Large intestine (tissue), 3 donors: ENCODE results near the gene KIRREL3. TPM values are rescaled to one million over a fixed set of nuclear protein-coding genes. Genes with fewer than 3 reads are reported as not detected.

Source experiments
- DNase-seq, 2 donors: peaks; one replicate each; pipeline versions ENCODE4 v3.0.0 to v3.0.0-alpha.2; 2013
- H3K27ac ChIP-seq: one replicate; pipeline ENCODE4 v1.5.1; 2013; ENCODE audit warnings: low read length
- H3K27me3 ChIP-seq: 2 replicates; pipeline ENCODE4 v1.6.1; 2013; ENCODE audit warnings: low read length; ENCODE audit not compliant: control insufficient read depth, insufficient read depth
- H3K36me3 ChIP-seq: 2 replicates; pipeline ENCODE4 v1.6.1; 2013; ENCODE audit warnings: low read length; ENCODE audit not compliant: control insufficient read depth, insufficient read depth
- H3K4me1 ChIP-seq: one replicate; pipeline ENCODE4 v1.6.1; 2013; ENCODE audit warnings: low read length; ENCODE audit not compliant: control insufficient read depth, insufficient read depth
- H3K4me3 ChIP-seq: one replicate; pipeline ENCODE4 v1.5.1; 2013; ENCODE audit warnings: low read length
- H3K9me3 ChIP-seq: one replicate; pipeline ENCODE4 v1.6.1; 2013; ENCODE audit warnings: mild to moderate bottlenecking, low read depth, low read length, moderate library complexity; ENCODE audit not compliant: control insufficient read depth
- WGBS: methylation state at CpG from one replicate; pipeline ENCODE4 v1.1.5; 2013; ENCODE audit warnings: low lambda C conversion rate; ENCODE audit not compliant: insufficient coverage; 5-methylcytosine and 5-hydroxymethylcytosine counted together
- polyA plus RNA-seq: library from polyadenylated mRNA; unstranded; fragments of 120-200 nt; gene quantifications from one replicate; pipeline ENCODE4 v1.2.1, GENCODE V29; 2013

KIRREL3 gene
- polyA plus RNA-seq, 1 donor, result 0.96 TPM

DNA sequence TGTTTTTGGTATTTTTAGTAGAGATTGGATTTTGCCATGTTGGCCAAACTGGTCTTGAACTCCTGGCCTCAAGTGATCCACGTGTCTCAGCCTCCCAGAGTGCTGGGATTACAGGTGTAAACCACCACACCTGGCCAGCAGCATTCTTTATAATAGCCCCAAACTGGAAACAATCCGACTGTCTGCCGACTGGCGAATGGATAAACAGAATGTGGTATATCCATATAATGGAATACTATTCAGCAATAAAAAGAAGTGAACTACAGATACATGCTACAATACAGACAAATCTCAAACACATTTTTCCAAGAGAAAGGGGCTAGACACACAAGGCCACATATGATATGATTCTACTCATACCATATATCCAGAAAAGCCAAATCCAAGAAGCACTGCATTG lies 493.8 kb downstream of the KIRREL3 start:
- no CpG with 5 or more reads among the region's 4 CpGs for WGBS
- H3K9me3 ChIP-seq, result no peaks in the 10 kb centered on the region
- H3K36me3 ChIP-seq, result no peaks in the 10 kb centered on the region
- no peak for DNase-seq
- no peak overlapping the region for H3K4me3 ChIP-seq
- peaks cover 20% of the 10 kb centered on the region for H3K27me3 ChIP-seq
- no peaks in the 10 kb centered on the region for H3K4me1 ChIP-seq
- no peak overlapping the region for H3K27ac ChIP-seq

DNA sequence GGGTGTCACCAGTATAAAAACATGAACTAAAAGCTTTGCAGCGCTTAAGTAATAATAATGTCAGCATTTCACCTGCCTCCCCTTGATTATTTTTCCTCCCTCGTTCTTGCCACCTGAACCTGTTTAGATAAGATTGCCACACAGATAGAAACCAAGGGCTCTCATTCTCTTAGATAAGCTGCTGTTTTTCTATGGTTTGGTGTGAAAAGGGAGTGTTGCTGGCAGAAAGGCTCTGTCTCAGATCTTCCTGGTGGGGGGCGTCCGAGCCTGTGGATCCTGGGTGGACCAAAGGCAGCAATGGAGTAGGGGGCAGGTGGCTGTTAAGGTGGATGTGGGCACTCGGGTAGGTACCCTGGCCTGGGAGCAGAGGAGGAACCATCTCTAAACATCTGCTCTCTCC lies 497.6 kb downstream of the KIRREL3 start:
- Histone ChIP-seq H3K36me3 (no peaks in the 10 kb centered on the region), H3K27me3 (peaks cover 50% of the 10 kb centered on the region), H3K4me3 (no peak overlapping the region), H3K27ac (no peak overlapping the region), H3K9me3 (no peaks in the 10 kb centered on the region), H3K4me1 (no peaks in the 10 kb centered on the region)
- no peak for DNase-seq
- WGBS, result 0% methylated on average over 1 of the region's 5 CpGs

DNA sequence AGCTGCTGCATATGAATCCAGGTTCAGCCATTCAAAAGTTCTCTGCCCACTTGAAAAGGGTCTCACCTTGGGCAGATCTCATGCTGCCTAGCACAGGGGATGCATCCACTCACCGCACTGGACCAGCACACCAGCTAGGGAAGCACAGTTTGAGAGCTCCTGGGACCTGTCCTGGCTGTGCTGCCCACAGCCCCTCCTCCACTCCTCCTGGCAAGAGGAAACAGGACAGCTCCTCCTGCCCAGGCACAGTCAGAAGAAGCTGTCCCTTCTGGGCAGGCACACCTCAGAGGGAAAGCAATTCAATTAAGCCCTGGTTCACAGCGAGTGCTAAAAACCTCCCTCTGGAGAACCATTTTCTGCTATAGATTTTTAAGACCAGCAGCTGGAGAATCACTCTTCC lies 498.4 kb downstream of the KIRREL3 start:
- no peak overlapping the region for H3K4me3 ChIP-seq
- no peaks in the 10 kb centered on the region for H3K4me1 ChIP-seq
- WGBS, result no CpG with 5 or more reads among the region's 2 CpGs
- peaks cover 57% of the 10 kb centered on the region for H3K27me3 ChIP-seq
- DNase-seq, result no peak
- no peaks in the 10 kb centered on the region for H3K9me3 ChIP-seq
- no peak overlapping the region for H3K27ac ChIP-seq
- H3K36me3 ChIP-seq, result no peaks in the 10 kb centered on the region

DNA sequence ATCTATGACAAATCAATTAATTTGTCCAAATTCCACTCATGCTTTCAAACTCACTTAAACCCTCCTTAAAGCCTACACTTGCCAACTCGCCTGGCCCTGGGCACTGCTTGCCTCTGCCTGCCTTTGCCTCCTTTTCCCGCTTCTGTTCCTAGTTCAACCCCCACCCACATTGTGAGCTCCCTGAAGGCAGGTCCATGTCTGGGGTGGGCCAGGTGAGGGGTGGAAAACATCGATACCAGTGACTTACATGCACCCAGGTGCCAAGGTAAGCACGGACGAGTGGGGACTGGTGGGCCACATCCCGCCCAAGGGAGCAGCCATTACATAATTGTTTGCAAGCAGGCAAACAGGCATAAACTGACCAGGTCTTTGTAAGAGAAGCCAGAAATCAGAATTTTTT lies 498.9 kb downstream of the KIRREL3 start:
- no peak for DNase-seq
- H3K27ac ChIP-seq, result no peak overlapping the region
- H3K4me1 ChIP-seq, result no peaks in the 10 kb centered on the region
- no peaks in the 10 kb centered on the region for H3K36me3 ChIP-seq
- no peaks in the 10 kb centered on the region for H3K9me3 ChIP-seq
- no peak overlapping the region for H3K4me3 ChIP-seq
- H3K27me3 ChIP-seq, result peaks cover 60% of the 10 kb centered on the region
- WGBS, result no CpG with 5 or more reads among the region's 6 CpGs

DNA sequence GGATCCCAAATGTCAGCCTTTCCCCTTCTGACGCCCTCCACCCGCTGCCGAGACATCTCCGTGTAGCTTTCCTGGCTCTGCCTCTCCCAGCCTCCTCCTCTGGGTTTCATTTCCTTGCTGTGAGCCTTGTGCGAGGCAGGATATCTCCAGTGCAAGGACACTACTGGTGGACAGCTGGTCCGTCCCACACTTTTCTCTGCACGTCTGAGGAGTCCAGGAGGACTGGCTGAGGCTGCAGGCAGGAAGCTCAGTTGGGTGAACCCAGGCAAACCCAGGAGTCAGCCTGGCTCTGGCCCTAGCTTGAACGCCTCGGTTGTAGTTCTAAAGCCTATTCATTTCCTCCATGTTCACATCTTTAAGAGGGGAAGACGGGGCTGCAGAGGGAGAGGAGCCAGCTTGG lies 499.6 kb downstream of the KIRREL3 start:
- Histone ChIP-seq H3K27me3 (peaks cover 61% of the 10 kb centered on the region), H3K9me3 (no peaks in the 10 kb centered on the region), H3K36me3 (no peaks in the 10 kb centered on the region), H3K4me1 (no peaks in the 10 kb centered on the region), H3K27ac (no peak overlapping the region), H3K4me3 (no peak overlapping the region)
- no CpG with 5 or more reads among the region's 10 CpGs for WGBS
- DNase-seq, result no peak

DNA sequence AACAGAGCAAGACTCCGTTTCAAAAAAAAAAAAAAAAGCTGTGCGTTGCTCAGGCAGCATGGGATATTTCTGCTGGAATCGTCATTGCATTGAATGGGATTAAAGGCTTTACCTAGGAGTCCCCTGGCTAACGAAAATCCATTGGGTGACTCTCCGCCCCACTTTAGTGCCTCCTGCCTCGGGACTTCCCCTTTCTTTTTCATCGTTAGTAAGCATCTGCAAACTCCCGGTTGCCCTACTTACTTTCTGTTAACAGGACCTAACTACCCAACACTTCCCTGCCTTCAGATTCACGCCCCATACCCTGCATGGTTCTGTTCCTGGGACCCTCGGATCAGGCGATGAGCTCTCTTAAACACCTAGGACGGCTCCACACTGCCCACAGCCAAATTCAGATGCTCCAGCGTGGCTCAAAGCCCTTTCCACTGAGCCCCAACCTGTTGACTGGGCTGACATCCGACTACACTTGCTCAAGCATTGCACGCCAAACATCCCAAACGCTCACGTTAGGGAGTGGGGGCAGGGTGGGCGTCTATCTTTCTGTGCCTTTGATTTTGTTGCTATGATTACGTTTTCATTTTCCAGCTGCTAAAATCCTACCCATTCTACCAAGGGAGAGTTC lies 501.3 kb downstream of the KIRREL3 start:
- no peaks in the 10 kb centered on the region for H3K9me3 ChIP-seq
- H3K27me3 ChIP-seq, result peaks cover 64% of the 10 kb centered on the region
- DNase-seq, result no peak
- WGBS, result 42% methylated on average over 5 of the region's 19 CpGs
- no peaks in the 10 kb centered on the region for H3K36me3 ChIP-seq
- H3K27ac ChIP-seq, result no peak overlapping the region
- H3K4me1 ChIP-seq, result no peaks in the 10 kb centered on the region
- H3K4me3 ChIP-seq, result no peak overlapping the region

DNA sequence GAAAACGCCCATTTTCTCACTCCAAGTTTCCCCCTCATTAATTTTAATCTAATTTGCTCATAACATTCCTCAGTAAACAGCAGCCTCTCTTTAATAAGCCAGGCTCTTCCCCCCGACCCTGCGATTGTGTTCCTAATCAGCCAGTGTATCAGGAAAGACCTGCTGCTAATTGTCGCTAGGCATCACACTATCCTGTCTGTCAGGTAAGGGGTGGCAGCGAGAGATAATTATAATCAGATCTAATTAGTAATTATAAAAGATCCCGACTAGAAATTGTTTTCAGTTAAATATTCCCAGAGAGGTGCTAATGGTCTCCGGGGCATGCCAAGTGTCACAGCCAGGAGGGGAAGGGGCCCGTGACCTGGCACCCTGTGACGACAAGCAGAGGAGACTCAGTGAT lies 502.3 kb downstream of the KIRREL3 start:
- Histone ChIP-seq H3K4me1 (no peaks in the 10 kb centered on the region), H3K9me3 (no peaks in the 10 kb centered on the region), H3K36me3 (no peaks in the 10 kb centered on the region), H3K27me3 (peaks cover 58% of the 10 kb centered on the region), H3K4me3 (no peak overlapping the region), H3K27ac (no peak overlapping the region)
- WGBS, result 40% methylated on average over 1 of the region's 9 CpGs
- DNase-seq, result no peak

DNA sequence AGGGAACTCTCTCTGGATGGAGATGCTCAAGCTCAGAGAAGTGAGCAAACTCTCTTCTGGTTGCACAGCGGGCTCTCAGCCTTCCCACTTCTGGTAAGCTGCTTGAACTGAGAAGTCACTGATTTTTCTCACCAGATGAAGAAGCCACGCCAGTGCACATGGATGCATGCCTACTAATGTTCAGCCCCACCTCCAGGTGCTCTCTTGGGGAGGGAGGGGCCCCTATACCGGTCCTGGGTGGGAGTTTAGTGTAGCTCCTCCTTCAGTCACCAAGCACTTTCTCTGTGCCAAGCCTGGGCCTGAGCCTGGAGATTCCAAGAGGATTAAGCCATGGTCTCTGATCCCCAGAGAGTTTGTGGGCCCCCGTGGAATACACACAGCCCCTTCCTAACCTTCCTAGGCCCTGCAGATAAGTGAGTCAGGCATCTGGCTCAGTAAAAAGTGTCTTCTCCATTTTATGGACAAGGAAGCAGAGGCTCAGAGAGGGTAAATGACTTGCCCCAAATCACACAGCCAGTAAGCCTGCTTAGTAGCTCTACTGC lies 502.9 kb downstream of the KIRREL3 start:
- no CpG with 5 or more reads among the region's 4 CpGs for whole genome bisulfite sequencing
- peaks cover 56% of the 10 kb centered on the region for H3K27me3 ChIP-seq

DNA sequence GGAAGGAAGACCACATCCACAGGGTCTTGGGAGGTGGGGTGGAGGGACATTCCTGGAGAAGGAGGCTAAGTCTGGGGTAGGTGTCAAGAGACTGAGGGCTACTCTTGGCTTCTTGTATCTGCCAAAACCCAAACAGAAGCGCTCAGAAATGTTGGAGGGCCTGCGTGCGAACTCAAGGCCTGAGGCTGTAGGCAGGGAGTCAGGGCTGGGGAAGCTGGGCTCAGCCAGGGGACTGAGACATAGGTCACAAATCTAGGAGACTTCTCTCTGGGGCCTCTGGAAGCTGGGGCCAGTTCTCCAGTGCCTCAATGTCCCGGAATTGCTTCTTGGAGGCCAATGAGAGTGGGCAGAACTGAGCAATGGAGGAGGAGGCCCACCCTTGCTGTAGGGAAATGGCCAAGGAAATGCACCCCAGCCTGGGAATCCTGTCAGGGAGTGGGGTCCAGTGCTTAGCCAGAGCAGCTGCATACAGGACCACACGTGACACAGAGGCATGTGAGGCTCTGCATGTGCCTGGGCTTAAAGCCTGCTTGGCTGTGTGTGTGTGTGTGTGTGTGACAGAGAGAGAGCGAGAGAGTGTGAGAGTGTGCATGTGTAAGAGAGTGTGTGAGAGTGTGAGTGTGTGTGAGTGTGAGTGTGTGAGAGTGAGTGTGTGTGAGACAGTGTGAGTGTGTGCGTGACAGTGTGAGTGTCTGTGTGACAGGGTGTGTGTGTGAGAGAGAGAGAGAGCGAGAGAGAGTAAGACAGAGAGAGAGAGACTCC lies 503.8 kb downstream of the KIRREL3 start:
- Histone ChIP-seq H3K36me3 (no peaks in the 10 kb centered on the region), H3K27me3 (peaks cover 49% of the 10 kb centered on the region), H3K9me3 (no peaks in the 10 kb centered on the region), H3K4me3 (no peak overlapping the region), H3K4me1 (no peaks in the 10 kb centered on the region), H3K27ac (no peak overlapping the region)
- DNase-seq, result no peak
- WGBS, result no CpG with 5 or more reads among the region's 8 CpGs

More for the DNA sequence above, 502.9 kb downstream of the KIRREL3 start:
- H3K36me3 ChIP-seq, result no peaks in the 10 kb centered on the region
- no peak for DNase-seq
- H3K9me3 ChIP-seq, result no peaks in the 10 kb centered on the region
- H3K4me3 ChIP-seq, result no peak overlapping the region
- no peak overlapping the region for H3K27ac ChIP-seq
- no peaks in the 10 kb centered on the region for H3K4me1 ChIP-seq

DNA sequence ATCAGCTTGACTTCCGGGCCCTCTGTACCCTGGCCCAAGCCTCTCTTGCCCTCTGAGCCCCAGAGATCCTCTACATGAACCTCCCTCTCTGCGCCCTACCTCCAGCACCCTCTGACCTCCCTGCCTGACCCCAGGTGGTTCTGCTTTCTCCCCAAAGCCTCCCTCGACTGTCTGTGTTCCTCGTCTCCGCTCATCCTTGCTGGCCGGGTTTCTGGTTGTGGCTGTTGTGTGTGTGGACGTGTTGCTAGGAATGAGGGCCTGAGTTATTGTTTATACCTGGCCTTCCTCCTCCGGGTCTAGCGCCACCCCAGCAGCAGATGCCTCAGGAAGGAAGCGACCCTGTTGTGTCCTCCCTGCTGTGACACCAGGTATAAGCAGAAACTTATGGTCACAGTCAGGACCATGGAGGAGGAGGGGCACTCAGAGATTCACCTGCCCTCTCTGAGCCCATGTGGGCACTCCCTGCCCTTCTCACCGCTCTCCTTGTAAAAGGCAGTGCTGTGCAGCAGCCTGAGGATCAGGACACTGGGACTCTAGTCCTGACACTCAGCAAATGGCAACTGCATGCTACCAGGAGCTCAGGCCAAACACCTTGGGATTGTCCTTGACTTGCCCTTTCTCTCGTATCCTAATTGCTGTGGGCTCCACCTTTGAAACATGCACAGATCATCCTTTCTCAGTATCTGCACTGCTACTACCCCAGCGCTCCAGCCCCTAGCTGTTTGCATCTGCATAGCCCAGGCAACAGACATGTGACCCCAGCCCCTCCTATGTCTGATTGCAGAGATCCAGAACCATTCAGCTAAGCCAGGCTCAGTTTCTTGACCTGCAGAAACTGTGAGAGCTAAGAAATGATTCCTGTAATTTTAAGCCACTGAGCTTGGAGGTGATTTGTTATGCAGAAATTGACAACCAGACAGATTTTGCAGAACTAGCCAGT lies 505.0 kb downstream of the KIRREL3 start:
- no peaks in the 10 kb centered on the region for H3K9me3 ChIP-seq
- H3K4me1 ChIP-seq, result no peaks in the 10 kb centered on the region

More for the DNA sequence above, 505.0 kb downstream of the KIRREL3 start:
- no peak for DNase-seq
- WGBS, result 100% methylated on average over 1 of the region's 13 CpGs
- H3K36me3 ChIP-seq, result no peaks in the 10 kb centered on the region
- no peak overlapping the region for H3K27ac ChIP-seq
- no peak overlapping the region for H3K4me3 ChIP-seq
- peaks cover 40% of the 10 kb centered on the region for H3K27me3 ChIP-seq
